Activated CD4-positive, alpha-beta T cell treated with anti-CD3 and anti-CD28 coated beads, Interleukin-10, Interleukin-2, amounts not matched to agents 100 ng/mL and 50 ng/mL, durations not matched to agents 16 hours and 8 hours (primary cell): Measurements from ENCODE around the gene NBPF20.
"Not testable (repeated sequence)": the region's sequence is repeated elsewhere in the genome, so short reads cannot be mapped to it uniquely, and the experiment has no call there.

Source experiments
- DNase-seq: peaks from one replicate; pipeline ENCODE4 v3.0.0-alpha.2; 2020

The NBPF20 gene, protein sequence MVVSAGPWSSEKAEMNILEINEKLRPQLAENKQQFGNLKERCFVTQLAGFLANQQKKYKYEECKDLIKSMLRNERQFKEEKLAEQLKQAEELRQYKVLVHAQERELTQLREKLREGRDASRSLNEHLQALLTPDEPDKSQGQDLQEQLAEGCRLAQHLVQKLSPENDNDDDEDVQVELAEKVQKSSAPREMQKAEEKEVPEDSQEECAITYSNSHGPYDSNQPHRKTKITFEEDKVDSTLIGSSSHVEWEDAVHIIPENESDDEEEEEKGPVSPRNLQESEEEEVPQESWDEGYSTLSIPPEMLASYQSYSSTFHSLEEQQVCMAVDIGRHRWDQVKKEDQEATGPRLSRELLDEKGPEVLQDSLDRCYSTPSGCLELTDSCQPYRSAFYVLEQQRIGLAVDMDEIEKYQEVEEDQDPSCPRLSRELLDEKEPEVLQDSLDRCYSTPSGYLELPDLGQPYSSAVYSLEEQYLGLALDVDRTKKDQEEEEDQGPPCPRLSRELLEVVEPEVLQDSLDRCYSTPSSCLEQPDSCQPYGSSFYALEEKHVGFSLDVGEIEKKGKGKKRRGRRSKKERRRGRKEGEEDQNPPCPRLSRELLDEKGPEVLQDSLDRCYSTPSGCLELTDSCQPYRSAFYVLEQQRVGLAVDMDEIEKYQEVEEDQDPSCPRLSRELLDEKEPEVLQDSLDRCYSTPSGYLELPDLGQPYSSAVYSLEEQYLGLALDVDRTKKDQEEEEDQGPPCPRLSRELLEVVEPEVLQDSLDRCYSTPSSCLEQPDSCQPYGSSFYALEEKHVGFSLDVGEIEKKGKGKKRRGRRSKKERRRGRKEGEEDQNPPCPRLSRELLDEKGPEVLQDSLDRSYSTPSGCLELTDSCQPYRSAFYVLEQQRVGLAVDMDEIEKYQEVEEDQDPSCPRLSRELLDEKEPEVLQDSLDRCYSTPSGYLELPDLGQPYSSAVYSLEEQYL (N-terminal part only)

DNA sequence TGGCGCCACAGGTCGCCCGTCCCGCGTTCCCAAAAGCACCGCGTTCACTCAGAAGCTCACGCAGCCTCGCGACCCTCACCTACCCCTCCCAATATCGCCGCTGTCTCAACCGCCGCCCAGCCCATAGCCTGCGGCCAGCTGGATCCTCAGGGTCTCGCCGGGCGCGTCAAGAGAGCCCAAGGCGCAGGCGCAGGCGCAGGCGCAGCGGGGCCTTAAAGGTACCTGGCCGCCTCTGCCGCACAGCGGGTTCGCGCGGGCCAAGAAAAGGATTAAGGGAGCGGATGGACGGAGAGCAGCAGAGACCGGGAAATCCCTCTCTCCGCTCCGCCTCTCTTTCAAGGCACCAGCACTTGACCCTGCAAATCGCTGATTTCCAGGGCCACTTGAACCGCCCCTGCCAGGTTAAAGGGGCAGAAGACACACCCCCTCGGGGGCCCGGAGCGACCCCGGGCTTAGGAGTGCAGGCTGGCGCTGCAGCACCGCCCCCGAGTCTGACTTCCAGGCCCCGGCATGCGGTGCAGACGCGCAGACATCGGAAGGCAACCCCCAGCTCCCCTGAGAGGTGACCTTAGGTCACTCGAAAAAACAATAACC, at the start of gene NBPF20:
Gene NBPF20, minus strand, starts transcription at position 168 of the 594 bp plus-strand sequence. CDS start 20,331 bp downstream, outside the sequence.
- peak; percentile 84 for DNase-seq

DNA sequence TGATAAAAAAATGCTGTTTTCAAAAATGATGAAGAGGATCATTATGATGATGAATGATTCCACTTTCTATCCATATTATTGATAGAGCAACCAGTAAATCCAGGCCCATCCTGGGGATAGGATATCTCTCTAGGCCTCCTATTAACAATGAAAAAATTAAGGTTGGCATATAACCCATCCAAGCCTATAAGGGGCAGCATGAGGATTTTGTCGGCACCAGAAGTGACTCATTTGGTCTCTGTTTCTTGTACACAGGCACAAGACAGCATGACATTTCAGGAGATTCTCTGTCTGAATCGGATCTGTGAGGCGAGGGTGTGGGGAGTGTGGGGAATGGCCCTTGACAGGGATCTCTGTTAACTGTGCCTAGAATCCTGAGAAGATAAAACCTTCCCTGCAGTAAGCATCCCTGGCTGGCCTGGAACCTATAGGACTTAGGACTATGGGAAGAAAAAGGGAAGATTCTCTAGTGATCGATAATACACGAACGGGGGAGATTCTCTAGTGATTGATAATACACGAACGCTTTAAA, 49.5 kb upstream of the NBPF20 start:
- not testable (repeated sequence) for DNase-seq

DNA sequence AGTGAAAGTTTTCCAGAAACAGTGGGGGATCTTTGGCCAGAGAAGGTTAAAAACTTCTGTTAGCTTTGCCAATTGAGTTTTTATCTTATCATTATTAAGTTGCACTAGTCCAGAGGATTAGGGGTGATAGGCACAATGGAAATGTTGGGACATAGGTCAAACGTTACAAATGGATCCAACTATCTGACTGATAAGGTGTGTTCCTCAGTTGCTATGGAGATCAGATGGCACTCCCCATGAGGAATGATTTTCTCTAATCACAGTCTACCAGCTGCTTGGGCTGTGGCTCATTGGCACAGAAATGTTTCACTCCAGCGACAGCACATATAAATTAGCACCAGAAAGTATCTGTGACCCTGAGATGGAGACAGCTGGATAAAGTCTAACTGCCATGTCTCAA, 47.3 kb upstream of the NBPF20 start:
- not testable (repeated sequence) for DNase-seq

DNA sequence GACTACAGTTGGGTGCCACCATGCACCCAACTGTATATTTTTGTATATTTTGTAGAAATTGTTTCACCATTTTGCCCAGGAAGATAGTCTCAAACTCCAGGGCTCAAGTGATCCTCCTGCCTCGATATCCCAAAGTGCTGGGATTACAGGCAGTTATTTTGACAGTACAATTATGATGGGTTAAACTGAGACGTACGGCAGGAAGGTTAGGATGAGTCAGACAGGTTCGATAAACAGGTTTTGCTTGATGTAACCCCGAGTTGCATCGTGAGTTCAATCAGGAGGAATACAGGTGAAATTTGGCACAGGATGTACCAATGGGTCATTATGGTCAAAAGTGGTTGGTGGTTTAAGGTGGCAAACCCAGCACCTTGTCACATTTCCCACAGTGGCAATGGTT, 46.0 kb upstream of the NBPF20 start:
- not testable (repeated sequence) for DNase-seq

DNA sequence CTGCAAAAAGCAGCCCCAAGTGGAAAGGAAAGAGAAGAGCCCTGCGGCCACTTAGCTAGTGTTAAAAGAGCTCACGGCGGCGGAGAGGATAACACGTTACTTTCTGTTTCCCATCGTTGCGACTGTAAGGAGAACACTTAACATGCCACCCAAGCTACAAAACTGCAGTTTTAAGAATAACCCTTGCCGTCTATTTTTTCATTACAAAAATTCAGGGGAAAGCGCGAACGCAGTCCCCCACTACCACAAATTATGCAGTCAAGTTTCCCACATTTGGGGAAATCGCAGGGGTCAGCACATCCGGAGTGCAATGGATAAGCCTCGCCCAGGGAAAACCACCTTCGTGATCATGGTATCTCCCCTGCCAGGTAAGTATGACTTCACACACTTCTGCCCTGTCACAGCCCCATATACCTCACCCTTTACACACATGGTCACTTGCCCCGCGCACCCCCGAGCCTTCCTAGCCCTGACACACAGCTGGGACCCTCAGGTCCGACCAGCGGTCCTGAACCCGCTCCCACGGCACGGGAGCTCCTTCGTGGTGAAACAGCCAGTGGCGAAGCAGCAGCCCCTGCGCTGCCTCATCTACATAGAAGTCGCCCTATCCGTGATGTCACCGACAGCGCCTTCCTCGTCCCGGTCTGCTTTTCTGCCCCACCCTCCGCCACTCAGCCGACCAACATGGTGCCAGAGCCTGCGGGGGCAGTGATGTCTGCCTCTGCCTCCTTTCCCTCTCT, 40.2 kb upstream of the NBPF20 start:
- DNase-seq = peak; percentile 97

DNA sequence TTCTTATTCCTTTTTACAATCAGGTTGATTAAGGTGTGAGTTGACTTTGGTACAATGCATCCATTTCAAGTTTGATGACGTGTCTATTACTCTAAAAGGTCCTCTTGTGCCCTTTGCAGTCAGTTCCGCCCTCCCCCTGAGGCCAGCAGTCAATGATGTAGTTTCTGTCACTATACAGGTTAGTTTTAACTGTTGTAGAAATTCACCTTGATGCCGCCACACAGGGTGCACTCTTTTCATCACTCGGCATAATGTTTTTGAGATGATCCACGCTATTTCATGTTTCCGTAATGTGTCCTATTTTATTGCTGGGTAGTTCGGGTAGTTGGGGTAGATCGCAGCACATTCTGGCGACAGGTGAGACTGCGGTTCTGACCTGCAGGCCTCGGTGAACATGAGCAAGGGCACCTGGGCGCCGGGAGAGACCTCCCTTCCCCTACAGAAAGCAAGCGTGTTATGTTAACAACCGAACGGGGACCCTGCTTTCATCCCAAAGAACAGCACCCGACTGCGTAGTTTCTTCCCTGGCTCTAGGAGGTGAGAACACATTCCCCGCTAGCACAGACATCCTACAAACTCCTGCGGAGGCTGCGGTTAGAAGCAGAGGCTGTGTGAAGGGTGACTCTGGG, 39.4 kb upstream of the NBPF20 start:
- DNase-seq = peak; percentile 26

DNA sequence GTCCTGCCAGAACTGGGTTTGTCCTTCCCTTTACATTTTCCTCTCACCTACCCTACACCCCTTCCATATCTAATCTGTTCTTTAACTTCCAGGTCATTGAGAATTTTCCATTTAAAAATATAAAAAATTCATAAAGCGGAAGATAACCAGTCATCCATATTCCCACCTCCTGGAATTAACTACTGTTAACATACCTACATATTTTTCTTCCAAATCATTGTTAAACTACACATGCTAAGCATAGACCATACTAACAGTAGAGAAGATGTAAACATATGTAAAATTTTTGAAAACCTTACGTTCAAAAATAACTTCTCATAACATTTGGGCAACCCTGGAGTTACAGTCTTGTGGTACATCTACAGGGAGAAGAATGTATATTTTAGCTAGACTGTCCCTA, 38.6 kb upstream of the NBPF20 start:
- DNase-seq = not testable (repeated sequence)

DNA sequence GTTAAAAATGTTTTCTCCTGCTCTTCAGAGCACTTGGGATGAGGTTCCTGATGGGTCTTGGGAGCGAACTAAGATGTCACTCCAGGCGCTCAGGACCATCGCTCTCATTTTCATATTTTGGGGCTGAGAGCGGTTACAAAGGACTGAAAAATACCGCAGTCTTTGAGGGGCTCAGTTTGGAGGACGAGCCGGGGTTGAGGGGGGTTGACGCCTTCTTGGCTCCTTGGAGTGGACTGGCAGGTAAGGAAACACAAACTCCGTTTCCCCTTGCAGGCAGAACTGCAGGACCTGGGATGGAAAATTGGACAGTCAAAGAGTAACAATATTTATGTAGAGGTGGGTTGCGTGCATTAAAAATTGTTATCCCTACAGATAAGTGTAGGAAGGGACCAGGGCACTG, 35.3 kb upstream of the NBPF20 start:
- DNase-seq = not testable (repeated sequence)

DNA sequence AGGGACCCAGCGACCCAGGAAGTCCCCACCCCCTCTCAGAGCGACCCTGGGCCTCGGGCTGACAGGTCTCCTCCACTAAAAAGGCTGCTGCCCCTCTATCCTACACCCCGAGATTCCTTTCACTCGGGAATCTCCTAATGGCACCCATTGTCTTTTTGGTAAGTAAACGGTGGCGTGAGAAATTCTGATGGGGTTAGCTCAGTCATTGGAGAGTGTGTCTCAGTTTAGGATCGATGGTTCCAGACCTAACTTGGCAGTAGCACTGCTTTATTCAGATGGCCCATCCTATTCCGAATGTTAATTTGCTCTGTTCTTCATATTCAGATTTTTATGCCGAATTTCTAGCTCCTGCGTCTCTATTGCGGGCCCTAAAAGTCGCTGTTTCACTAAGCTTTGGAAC, 34.6 kb upstream of the NBPF20 start:
- DNase-seq = not testable (repeated sequence)

DNA sequence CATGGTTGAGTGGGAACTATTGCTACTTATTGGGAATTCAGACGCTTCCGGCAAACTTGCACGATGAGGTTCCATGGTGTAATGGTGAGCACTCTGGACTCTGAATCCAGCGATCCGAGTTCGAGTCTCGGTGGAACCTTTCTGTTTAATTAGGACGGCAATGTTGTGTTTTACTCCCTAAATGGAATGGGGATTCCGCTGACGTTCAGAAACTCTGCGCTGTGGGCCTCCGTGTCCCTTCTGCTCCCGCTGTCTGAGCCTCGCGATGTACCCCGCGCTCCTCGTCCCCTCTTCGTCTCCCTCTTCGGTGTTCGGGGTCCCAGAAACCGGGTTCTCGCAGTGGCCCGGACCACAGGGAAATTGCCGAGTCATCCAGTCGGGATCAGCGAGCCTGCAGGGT, 34.2 kb upstream of the NBPF20 start:
- not testable (repeated sequence) for DNase-seq

DNA sequence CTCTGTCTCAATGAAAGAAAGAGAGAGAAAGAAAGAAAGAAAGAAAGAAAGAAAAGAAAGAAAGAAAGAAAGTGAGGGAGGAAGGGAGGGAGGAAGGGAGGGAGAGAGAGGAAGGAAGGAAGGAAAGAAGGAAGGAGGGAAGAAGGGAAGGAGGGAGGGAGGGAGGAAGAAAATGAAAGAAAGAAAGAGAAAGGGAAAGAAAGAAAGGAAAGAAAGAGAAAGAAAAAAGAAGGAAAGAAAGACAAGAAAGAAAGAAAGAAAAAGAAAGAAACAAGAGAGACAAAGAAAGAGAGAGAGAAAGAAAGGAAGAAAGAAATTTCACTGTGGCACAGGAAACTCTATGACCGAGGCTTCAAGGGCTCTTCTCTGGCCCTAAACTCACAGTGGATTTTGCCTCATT, 33.7 kb upstream of the NBPF20 start:
- not testable (repeated sequence) for DNase-seq

DNA sequence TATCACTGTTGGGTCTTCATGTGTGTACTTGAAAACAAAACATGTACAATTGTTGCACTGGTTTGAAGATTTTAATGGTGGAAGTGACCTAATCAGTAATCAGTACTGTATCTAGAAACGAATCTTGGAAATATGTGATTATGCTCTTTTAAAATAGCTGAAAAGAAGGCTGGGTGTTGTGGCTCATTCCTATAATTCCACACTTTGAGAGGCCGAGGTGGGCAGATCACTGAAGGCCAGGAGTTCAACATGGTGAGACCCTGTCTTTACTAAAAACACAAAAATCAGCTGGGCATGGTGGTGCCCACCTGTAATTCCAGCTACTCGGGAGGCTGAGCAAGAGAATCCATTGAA, 29.4 kb upstream of the NBPF20 start:
- not testable (repeated sequence) for DNase-seq

DNA sequence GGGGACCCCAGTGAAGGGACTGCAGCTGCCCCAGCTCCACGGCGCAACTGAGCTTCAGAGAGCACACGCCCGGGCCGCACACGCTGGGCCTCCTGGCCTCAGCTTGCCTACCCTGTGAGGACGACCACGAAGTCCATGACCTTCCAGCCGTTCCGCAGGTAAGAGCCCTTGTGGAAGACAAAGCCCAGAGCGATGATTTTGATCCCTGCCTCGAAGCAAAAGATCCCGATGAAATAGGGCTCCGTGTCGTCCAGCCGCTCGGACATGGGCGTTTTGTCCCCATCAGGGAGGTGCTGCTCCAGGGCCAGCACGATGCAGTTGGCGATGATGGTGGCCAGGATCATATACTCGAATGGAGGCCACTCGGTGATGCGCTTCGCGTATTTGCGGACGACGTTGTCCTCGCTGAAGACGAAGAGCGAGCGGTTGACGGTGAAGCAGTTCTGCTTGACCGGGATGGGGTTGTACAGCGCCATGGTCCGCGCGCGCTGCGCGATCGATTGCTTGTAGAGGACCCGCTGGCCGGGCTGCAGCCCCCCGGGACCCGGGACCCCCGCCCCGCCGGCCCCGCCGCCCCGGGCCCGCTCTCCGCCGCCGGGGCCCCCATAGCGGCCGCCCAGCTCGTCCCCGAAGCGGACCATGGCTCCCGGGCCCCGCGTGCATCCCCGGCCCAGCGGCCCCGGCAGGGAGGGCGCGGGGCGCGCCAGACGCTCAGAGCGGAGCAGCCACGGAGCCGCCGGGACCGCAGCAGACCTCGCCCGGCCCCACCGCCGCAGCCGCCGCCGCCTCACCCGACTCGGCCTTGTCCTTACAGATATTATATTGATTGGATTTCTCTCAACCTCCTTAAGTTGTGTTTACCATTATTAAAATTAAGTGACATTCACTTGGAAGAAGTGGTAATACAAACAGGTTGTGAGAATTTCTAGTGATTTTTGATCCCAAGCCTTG, 28.7 kb upstream of the NBPF20 start:
- DNase-seq = not testable (repeated sequence)

DNA sequence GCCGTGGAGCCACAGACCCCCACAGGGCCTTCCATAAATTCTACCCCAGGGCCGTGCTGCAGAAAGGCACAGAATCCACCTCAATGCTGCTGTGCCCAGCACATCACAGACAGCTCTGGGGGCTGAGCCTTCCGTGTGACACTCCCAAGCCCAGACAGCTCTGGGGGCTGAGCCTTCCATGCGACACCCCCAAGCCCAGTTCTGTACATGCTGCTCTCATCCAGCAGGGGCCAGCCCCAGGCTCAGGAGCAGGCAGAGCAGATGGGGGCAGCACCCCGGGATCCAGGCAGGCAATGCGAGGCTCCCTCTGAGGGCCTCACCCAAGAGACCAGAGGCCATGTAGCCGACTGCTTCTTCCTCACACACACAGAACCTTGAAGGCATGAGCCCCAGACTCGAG, 27.1 kb upstream of the NBPF20 start:
- not testable (repeated sequence) for DNase-seq

DNA sequence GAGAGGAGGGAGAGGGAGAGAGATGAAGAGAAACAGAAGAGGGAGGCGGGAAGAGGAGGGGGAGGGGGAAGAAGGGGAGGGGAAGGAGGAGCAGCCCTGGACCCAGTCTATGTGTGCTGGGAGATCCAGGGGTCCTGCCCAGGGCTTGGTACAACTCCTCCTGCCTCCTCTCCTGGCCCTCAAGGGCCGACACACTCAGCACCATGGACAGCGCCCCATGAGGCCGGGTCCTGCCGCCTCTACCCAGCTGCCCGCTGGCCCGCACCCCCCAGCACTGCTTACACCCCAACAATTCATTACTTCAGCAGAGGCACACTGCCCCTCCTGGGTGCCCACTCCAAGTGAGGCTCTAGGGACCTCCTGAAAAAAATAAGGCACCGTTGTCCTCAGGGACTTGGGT, 26.5 kb upstream of the NBPF20 start:
- DNase-seq = peak; percentile 15

DNA sequence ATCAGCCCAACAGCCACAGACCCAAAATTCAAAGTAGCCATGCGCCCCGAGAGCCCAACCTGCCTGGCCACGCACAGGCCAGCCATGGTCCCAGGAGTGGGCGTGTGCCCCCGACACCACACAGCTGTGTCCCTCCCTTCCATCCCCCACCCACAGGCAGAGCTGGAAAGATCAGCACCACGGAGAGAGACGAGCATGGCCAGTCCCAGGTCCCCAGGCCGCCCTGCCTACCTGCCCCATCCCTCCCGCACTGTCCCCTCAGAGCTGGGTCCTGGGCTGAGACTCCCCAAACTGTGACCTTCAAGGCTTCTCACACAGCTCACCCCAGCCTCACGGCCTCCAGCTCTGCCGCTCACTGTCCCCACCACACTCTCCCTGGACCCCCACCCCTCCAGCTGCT, 19.8 kb upstream of the NBPF20 start:
- DNase-seq = not testable (repeated sequence)

DNA sequence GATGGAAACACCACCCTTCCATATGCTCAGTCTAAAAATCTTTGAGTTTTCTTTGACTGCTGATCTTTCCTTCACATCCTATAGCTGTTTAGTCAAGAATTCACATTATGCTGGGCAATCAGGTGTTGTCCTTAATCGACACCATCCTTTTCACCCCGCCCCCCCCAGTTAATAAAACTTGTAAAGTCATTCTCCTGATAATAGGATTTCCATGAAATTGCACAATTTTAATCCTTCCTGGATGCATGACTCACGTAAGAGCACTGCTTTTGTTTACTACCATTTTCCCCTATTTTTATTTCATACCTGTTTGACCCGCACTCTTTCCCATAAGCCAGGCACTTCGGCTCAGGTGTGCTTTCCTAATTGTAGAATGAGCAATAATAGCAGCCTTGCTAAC, 16.9 kb upstream of the NBPF20 start:
- not testable (repeated sequence) for DNase-seq

DNA sequence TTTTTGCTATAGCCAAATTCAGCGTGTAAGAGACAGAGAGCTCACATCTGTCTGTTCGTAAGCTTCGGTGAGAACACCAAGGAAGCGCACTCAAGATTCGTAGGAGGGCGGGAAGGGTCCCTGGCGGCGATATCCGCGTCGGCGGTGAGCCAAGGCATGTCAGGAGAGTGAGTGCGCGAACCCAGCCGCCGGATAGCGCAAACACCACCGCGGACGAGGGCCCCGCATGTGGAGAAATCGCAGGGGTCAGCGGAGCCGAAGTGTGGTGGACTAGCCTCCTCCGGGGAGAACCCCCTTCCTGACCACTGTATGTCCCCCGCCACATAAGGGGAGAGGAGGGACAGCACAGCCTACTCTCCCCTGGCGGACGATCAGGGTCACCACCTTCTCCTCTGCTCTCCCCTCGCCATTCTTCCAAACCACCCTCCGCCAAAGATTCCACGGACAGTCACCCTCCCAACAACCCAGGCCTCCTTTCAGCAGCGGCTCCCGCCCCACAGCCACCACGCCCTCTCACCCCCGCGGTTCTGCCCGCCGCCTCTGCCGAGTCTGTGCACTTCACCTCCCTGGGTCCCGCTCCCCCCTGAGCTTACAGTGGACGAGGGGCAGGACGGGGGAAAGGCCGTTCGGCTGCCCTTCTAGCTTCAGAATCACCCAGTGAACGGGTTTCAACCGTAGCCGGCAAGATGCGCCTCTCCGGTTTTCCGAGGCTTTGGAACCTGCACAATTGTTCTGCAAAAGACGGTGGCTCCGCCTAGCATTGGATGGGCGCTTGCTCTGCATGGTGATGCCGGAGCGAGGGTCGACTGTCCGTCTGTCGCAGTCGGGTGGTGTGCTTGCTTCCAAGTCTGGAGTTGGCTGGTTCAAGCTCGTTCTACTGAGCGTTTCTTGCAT, 6.2 kb upstream of the NBPF20 start:
- not testable (repeated sequence) for DNase-seq

DNA sequence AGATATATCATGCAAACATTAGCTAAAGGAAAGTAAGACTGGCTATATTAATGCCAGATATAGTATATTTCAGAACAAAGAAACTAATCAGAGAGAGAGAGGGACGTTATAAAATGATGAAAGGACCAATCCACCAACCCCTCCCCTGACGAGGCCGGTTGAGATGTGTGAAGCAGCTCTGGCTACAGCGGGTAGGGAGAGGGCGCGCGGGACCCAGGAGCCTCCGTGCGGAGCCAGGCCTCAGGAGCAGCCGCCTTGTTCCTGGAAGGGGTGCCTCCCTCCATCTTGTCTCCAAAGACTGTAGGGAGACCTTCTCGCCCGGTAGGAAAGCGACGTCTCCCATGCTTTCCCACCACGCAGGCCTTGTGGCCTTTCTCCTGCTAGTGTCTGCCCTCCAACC, 5.4 kb upstream of the NBPF20 start:
- not testable (repeated sequence) for DNase-seq
